Aorta (tissue), 5 donors: Measurements from ENCODE around the gene PGGHG. TPM values are rescaled to one million over a fixed set of nuclear protein-coding genes. Genes with fewer than 3 reads are reported as not detected.

Experiments
- ATAC-seq: fragments of 200-7000 bp; cut with Tn5 transposase; one replicate; pipeline ENCODE4 v1.9.1; 2022; ENCODE audit warnings: moderate library complexity; ENCODE audit not compliant: low FRiP score
- DNase-seq, 2 donors: peaks; one replicate each; pipeline ENCODE4 v3.0.0-alpha.2; 2020
- H3K27ac ChIP-seq, 2 donors: one replicate each; pipeline ENCODE4 v1.5.1; 2013; ENCODE audit warnings: low read length in 2 of 2, mild to moderate bottlenecking in 2 of 2, moderate library complexity in 2 of 2, control low read depth in 1 of 2, inconsistent platforms in 1 of 2, low read depth in 1 of 2
- H3K27me3 ChIP-seq, 2 donors: one replicate each; pipeline ENCODE4 v1.6.1; 2013; ENCODE audit warnings: control low read depth in 1 of 2, low read length in 1 of 2, mild to moderate bottlenecking in 1 of 2, moderate library complexity in 1 of 2; ENCODE audit not compliant: insufficient read depth in 2 of 2, control insufficient read depth in 1 of 2
- H3K36me3 ChIP-seq, 2 donors: one replicate each; pipeline ENCODE4 v1.6.1; 2013; ENCODE audit warnings: control low read depth in 1 of 2, low read length in 1 of 2, mild to moderate bottlenecking in 1 of 2; ENCODE audit not compliant: insufficient read depth in 2 of 2, control insufficient read depth in 1 of 2
- H3K4me1 ChIP-seq, 2 donors: one replicate each; pipeline ENCODE4 v1.6.1; 2013; ENCODE audit warnings: low read length in 2 of 2, control low read depth in 1 of 2, mild to moderate bottlenecking in 1 of 2, moderate library complexity in 1 of 2; ENCODE audit not compliant: insufficient read depth in 2 of 2, control insufficient read depth in 1 of 2
- H3K4me3 ChIP-seq, 2 donors: one replicate each; pipeline ENCODE4 v1.5.1; 2013; ENCODE audit warnings: low read length in 2 of 2, control low read depth in 1 of 2, mild to moderate bottlenecking in 1 of 2
- H3K9me3 ChIP-seq: one replicate; pipeline ENCODE4 v1.6.1; 2013; ENCODE audit warnings: mild to moderate bottlenecking, low read length; ENCODE audit not compliant: control insufficient read depth
- WGBS, 2 donors: extraction: QIAGEN DNeasy Blood & Tissue Kit; methylation state at CpG; one replicate each; pipeline ENCODE4 v1.1.7; 2013; 5-methylcytosine and 5-hydroxymethylcytosine counted together
- intact Hi-C, 2 donors: fragments of 100-400 bp; cut with DNase I; formaldehyde crosslinking; loops; one replicate each; pipeline versions ENCODE4 v1.14.2 to v1.15.0; 2022
- long read RNA-seq, 2 donors: library from polyadenylated mRNA; unstranded; transcript quantifications; one replicate each; pipeline ENCODE4 v2.0.0, GENCODE V29; 2020 to 2021
- polyA plus RNA-seq, 2 donors: library from polyadenylated mRNA; stranded (reverse); fragments of 200-250 nt; gene quantifications; one replicate each; pipeline ENCODE4 v1.2.3, GENCODE V29; 2013
- total RNA-seq, 2 donors: library from RNA; stranded (reverse); fragmentation: NEBNext Ultra II Directional; extraction: Animal tissue kit (Norgen Biotek cat#: 25700); gene quantifications; one replicate each; pipeline ENCODE4 v1.2.1, GENCODE V29; 2021
- donor health status: healthy with polysubstance abuse.
- donor health status: Bipolar disorder and iron deficiency.
- donor health status: DM: no; HTN: no; CAD: no.
- donor health status: DM: no; HTN: no; CAD: no.
- donor health status: DM: yes; HTN: yes; CAD: no.

Gene PGGHG
- 10 to 100 TPM; 42.1 to 61.6 TPM for total RNA-seq
- 100 to 1,000 TPM in 1 of 2 donors, 10 to 100 TPM in 1; 23.9 to 197 TPM for polyA plus RNA-seq
- long read RNA-seq, donor 1, partial matches to known transcripts, result 33 of 61 reads
- long read RNA-seq, donor 1, other reads (novel, unspliced or antisense), result 26 of 61 reads
- long read RNA-seq, donor 2, partial matches to known transcripts, result 16 of 43 reads
- long read RNA-seq, donor 2, other reads (novel, unspliced or antisense), result 27 of 43 reads

- Histone ChIP-seq H3K27ac (no peak within 1 kb of the TSS), H3K9me3 (no peaks in the 10 kb centered on the region), H3K4me1 (no peaks in the 10 kb centered on the region), H3K36me3 (no peaks in the 10 kb centered on the region), H3K4me3 (peak within 1 kb of the TSS; percentile 51 to 69), H3K27me3 (no peaks in the 10 kb centered on the region)
- intact Hi-C loops, result loop anchor here in 1 of 2 donors (5.0 kb wide), 1 partner anchor 36 kb away; no protein-coding TSS in a partner anchor
- 0 to 1% methylated on average over 48 to 112 of the region's 112 CpGs for WGBS, 2 donors
- peak; percentile 87 to 93 for DNase-seq
- peak; percentile 77 for ATAC-seq
Observed at GRCh38 chr11:288478-289397, at the start of gene PGGHG. PGGHG (plus strand) TSS chr11:289126; CDS start chr11:289817, 691 bp downstream.

DNA sequence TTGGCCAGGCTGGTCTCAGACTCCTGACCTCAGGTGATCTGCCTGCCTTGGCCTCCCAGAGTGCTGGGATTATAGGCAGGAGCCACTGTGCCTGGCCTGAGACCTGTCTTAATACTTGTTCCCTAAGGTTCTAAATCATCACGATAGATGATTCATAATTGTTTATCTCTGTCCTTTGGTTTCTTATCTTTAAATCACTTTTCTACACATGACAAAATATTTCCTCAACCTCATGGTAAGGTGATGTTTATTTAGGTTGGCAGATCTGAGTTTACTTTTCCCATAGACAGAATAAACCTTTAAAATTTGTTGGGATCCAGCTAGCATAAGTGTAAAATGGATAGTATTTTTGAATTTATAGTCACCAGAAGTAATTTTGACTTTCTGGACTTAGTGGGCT is 48.6 kb upstream of the PGGHG start:
- Histone ChIP-seq H3K4me3 (no peak overlapping the region), H3K27me3 (no peaks in the 10 kb centered on the region), H3K27ac (no peak overlapping the region), H3K36me3 (peaks cover 0 to 4% of the 10 kb centered on the region in 2 donors), H3K4me1 (no peaks in the 10 kb centered on the region), H3K9me3 (no peaks in the 10 kb centered on the region)
- WGBS, 2 donors, result 11% methylated on average over 1 of the region's 1 CpG
- intact Hi-C loops, result no loop called here
- ATAC-seq (no peak), DNase-seq (no peak)

GRCh38 chr11:241634-242033 is 47.3 kb upstream of the PGGHG start:
- H3K27ac ChIP-seq, result no peak overlapping the region
- DNase-seq (no peak), ATAC-seq (no peak)
- intact Hi-C loops, result no loop called here
- peaks cover 0 to 5% of the 10 kb centered on the region in 2 donors for H3K36me3 ChIP-seq
- no peaks in the 10 kb centered on the region for H3K4me1 ChIP-seq
- WGBS, 2 donors, result 91 to 93% methylated on average over 5 of the region's 5 CpGs
- no peaks in the 10 kb centered on the region for H3K27me3 ChIP-seq
- no peaks in the 10 kb centered on the region for H3K9me3 ChIP-seq
- no peak overlapping the region for H3K4me3 ChIP-seq

GRCh38 chr11:244376-244775 is 44.5 kb upstream of the PGGHG start:
- Histone ChIP-seq H3K36me3 (peaks cover 0 to 8% of the 10 kb centered on the region in 2 donors), H3K9me3 (no peaks in the 10 kb centered on the region)

GRCh38 chr11:249062-249461 is 39.9 kb upstream of the PGGHG start:
- no peak for DNase-seq
- H3K27ac ChIP-seq, result no peak overlapping the region
- intact Hi-C loops, result no loop called here
- WGBS, 2 donors, result 75 to 78% methylated on average over 8 of the region's 8 CpGs
- ATAC-seq, result no peak
- no peaks in the 10 kb centered on the region for H3K27me3 ChIP-seq
- H3K4me3 ChIP-seq, result no peak overlapping the region
- peaks cover 4 to 10% of the 10 kb centered on the region in 2 donors for H3K36me3 ChIP-seq
- no peaks in the 10 kb centered on the region for H3K9me3 ChIP-seq
- no peaks in the 10 kb centered on the region for H3K4me1 ChIP-seq

More at GRCh38 chr11:244376-244775, 44.5 kb upstream of the PGGHG start:
- intact Hi-C loops, result no loop called here
- H3K4me3 ChIP-seq, result no peak overlapping the region
- ATAC-seq (no peak), DNase-seq (no peak)
- 94% methylated on average over 2 of the region's 2 CpGs for WGBS, 2 donors
- no peaks in the 10 kb centered on the region for H3K27me3 ChIP-seq
- H3K27ac ChIP-seq, result no peak overlapping the region
- H3K4me1 ChIP-seq, result no peaks in the 10 kb centered on the region

- 85 to 92% methylated on average over 5 of the region's 5 CpGs for WGBS, 2 donors
- peaks cover 4 to 8% of the 10 kb centered on the region in 2 donors for H3K36me3 ChIP-seq
- no peak for ATAC-seq
- no peaks in the 10 kb centered on the region for H3K4me1 ChIP-seq
- no peaks in the 10 kb centered on the region for H3K27me3 ChIP-seq
- H3K27ac ChIP-seq, result no peak overlapping the region
- H3K9me3 ChIP-seq, result no peaks in the 10 kb centered on the region
- no peak for DNase-seq
- intact Hi-C loops, result loop anchor here in 1 of 2 donors (5.0 kb wide), 1 partner anchor 37 kb away; the partner anchor contains the start of gene PGGHG
- H3K4me3 ChIP-seq, result no peak overlapping the region
Observed at GRCh38 chr11:250274-250673, 38.7 kb upstream of the PGGHG start.

GRCh38 chr11:250740-251299 is 38.1 kb upstream of the PGGHG start:
- Histone ChIP-seq H3K4me3 (no peak overlapping the region), H3K27me3 (no peaks in the 10 kb centered on the region), H3K36me3 (peaks cover 4 to 6% of the 10 kb centered on the region in 2 donors), H3K27ac (peak overlapping the region in 1 of 2 donors; percentile 13), H3K9me3 (no peaks in the 10 kb centered on the region), H3K4me1 (no peaks in the 10 kb centered on the region)
- 72 to 74% methylated on average over 10 of the region's 10 CpGs for WGBS, 2 donors
- ATAC-seq (peak; percentile 69), DNase-seq (peak; percentile 77 to 85)
- intact Hi-C loops, result loop anchor here in 1 of 2 donors (1.0 to 5.0 kb wide), 2 partner anchors 36 to 111 kb away; partner anchors contain the start of gene PGGHG

- H3K27me3 ChIP-seq, result no peaks in the 10 kb centered on the region
- intact Hi-C loops, result loop anchor here in 1 of 2 donors (1.0 to 5.0 kb wide), 2 partner anchors 36 to 111 kb away; partner anchors contain the start of gene PGGHG
- 68 to 70% methylated on average over 10 of the region's 10 CpGs for WGBS, 2 donors
- H3K4me1 ChIP-seq, result no peaks in the 10 kb centered on the region
- H3K9me3 ChIP-seq, result no peaks in the 10 kb centered on the region
- H3K36me3 ChIP-seq, result peaks cover 4 to 6% of the 10 kb centered on the region in 2 donors
- no peak for DNase-seq
- H3K4me3 ChIP-seq, result no peak overlapping the region
- H3K27ac ChIP-seq, result no peak overlapping the region
- ATAC-seq, result no peak
Observed at GRCh38 chr11:251550-251949, 37.4 kb upstream of the PGGHG start.
